Osteoblast (primary cell): ENCODE measurements around the gene PARP14. TPM values are rescaled to one million over a fixed set of nuclear protein-coding genes. Genes with fewer than 3 reads are reported as not detected.

Experiments used
- DNase-seq: peaks from one replicate; pipeline ENCODE4 v3.0.0; 2011; ENCODE audit warnings: low spot score, mixed read lengths; ENCODE audit not compliant: insufficient read length; ENCODE audit errors: missing footprints
- H2AFZ ChIP-seq: 2 replicates; pipeline ENCODE4 v1.6.0; 2011; ENCODE audit warnings: mild to moderate bottlenecking, low read length
- H3K27ac ChIP-seq: 2 replicates; pipeline ENCODE4 v1.5.1; 2011; ENCODE audit warnings: mild to moderate bottlenecking, low read depth, low read length, moderate library complexity
- H3K27me3 ChIP-seq: 2 replicates; pipeline ENCODE4 v1.6.0; 2012; ENCODE audit warnings: mild to moderate bottlenecking, control low read depth, inconsistent platforms, low read length, moderate library complexity; ENCODE audit not compliant: insufficient read depth
- H3K36me3 ChIP-seq: 2 replicates; pipeline ENCODE4 v1.5.1; 2011; ENCODE audit warnings: mild to moderate bottlenecking, low read length, control low read depth, moderate library complexity; ENCODE audit not compliant: insufficient read depth
- H3K4me1 ChIP-seq: 2 replicates; pipeline ENCODE4 v1.5.1; 2011; ENCODE audit warnings: mild to moderate bottlenecking, low read length, control low read depth, moderate library complexity; ENCODE audit not compliant: insufficient read depth
- H3K4me2 ChIP-seq: 2 replicates; pipeline ENCODE4 v1.6.0; 2011; ENCODE audit warnings: mild to moderate bottlenecking, low read length; ENCODE audit not compliant: insufficient read depth
- H3K4me3 ChIP-seq: fragments of 200-600 bp; sonication (generic); 3 replicates; pipeline ENCODE4 v1.5.1; 2012; ENCODE audit warnings: mild to moderate bottlenecking, low read length, inconsistent platforms; ENCODE audit not compliant: insufficient read depth
- H3K79me2 ChIP-seq: 2 replicates; pipeline ENCODE4 v1.6.0; 2012; ENCODE audit warnings: mild to moderate bottlenecking, low read length, control low read depth, inconsistent platforms; ENCODE audit not compliant: insufficient read depth
- H3K9me3 ChIP-seq: 2 replicates; pipeline ENCODE4 v1.5.1; 2011; ENCODE audit warnings: low read depth, low read length, control low read depth
- H4K20me1 ChIP-seq: 2 replicates; pipeline ENCODE4 v1.6.0; 2012; ENCODE audit warnings: mild to moderate bottlenecking, low read length, control low read depth; ENCODE audit not compliant: insufficient read depth
- CTCF ChIP-seq: IDR thresholded peaks from 2 replicates; pipeline ENCODE4 v1.5.1; 2011; ENCODE audit warnings: mild to moderate bottlenecking, low read depth, low read length, moderate library complexity; ENCODE audit errors: extremely low read depth
- total RNA-seq: library from RNA; depleted of rRNA; stranded (reverse); fragments of >200 nt; gene quantifications from 2 replicates; pipeline ENCODE4 v1.2.3, GENCODE V29; 2012

Gene PARP14
- total RNA-seq, 1 donor: 84.3 TPM

GRCh38 chr3:122772827-122773226 is 92.2 kb downstream of the PARP14 start:
- no peak overlapping the region for H3K4me2 ChIP-seq
- no peaks in the 10 kb centered on the region for H3K9me3 ChIP-seq
- no peak for DNase-seq
- H3K4me3 ChIP-seq: no peak overlapping the region
- peaks cover 3% of the 10 kb centered on the region for H3K4me1 ChIP-seq
- no peak overlapping the region for H2AFZ ChIP-seq
- no peak for TF ChIP-seq CTCF
- no peaks in the 10 kb centered on the region for H3K27me3 ChIP-seq
- no peak overlapping the region for H3K27ac ChIP-seq
- H3K36me3 ChIP-seq: no peaks in the 10 kb centered on the region
- no peaks in the 10 kb centered on the region for H3K79me2 ChIP-seq
- no peaks in the 10 kb centered on the region for H4K20me1 ChIP-seq

- no peak overlapping the region for H2AFZ ChIP-seq
- H3K4me3 ChIP-seq: no peak overlapping the region
- no peak for TF ChIP-seq CTCF
Observed at GRCh38 chr3:122773944-122774509, 93.4 kb downstream of the PARP14 start.

GRCh38 chr3:122774564-122774963 is 93.9 kb downstream of the PARP14 start:
- Histone ChIP-seq H4K20me1 (no peaks in the 10 kb centered on the region), H3K9me3 (no peaks in the 10 kb centered on the region), H3K27me3 (no peaks in the 10 kb centered on the region), H2AFZ (no peak overlapping the region), H3K36me3 (no peaks in the 10 kb centered on the region), H3K4me1 (peaks cover 3% of the 10 kb centered on the region), H3K27ac (peak overlapping the region; percentile 29), H3K79me2 (no peaks in the 10 kb centered on the region), H3K4me3 (no peak overlapping the region), H3K4me2 (no peak overlapping the region)
- TF ChIP-seq CTCF: peak; percentile 8
- peak; percentile 60 for DNase-seq

More at GRCh38 chr3:122773944-122774509, 93.4 kb downstream of the PARP14 start:
- Histone ChIP-seq H4K20me1 (no peaks in the 10 kb centered on the region), H3K4me1 (peaks cover 3% of the 10 kb centered on the region), H3K27ac (peak overlapping the region; percentile 29), H3K36me3 (no peaks in the 10 kb centered on the region), H3K27me3 (no peaks in the 10 kb centered on the region), H3K79me2 (no peaks in the 10 kb centered on the region), H3K4me2 (no peak overlapping the region), H3K9me3 (no peaks in the 10 kb centered on the region)
- DNase-seq: no peak

GRCh38 chr3:122776675-122777468 is 96.2 kb downstream of the PARP14 start:
- peaks cover 3% of the 10 kb centered on the region for H3K4me1 ChIP-seq
- no peak overlapping the region for H3K4me2 ChIP-seq
- no peak for DNase-seq
- no peaks in the 10 kb centered on the region for H3K79me2 ChIP-seq
- TF ChIP-seq CTCF: no peak
- no peak overlapping the region for H2AFZ ChIP-seq
- no peaks in the 10 kb centered on the region for H3K36me3 ChIP-seq
- H3K27me3 ChIP-seq: no peaks in the 10 kb centered on the region
- no peaks in the 10 kb centered on the region for H3K9me3 ChIP-seq
- no peaks in the 10 kb centered on the region for H4K20me1 ChIP-seq
- H3K4me3 ChIP-seq: no peak overlapping the region
- no peak overlapping the region for H3K27ac ChIP-seq
